HCT116 (cell line): ENCODE data around the gene USP3. TPM values are rescaled to one million over a fixed set of nuclear protein-coding genes. Genes with fewer than 3 reads are reported as not detected.

Experiments used
- ATAC-seq: fragments of 200-7000 bp; cut with Tn5 transposase; 2 replicates; pipeline ENCODE4 v1.9.1; 2020; ENCODE audit warnings: mild to moderate bottlenecking, moderate library complexity
- BruUV-seq: library from RNA; stranded (reverse); fragments of 400-500 nt; replicated peaks from 2 replicates; lab custom pipeline; 2021; lab: Mats Ljungman, UMichigan
- CTCF ChIA-PET: fragments of 300-600 bp; sonication (Branson Sonifier 250); formaldehyde crosslinking; loops from one replicate; lab custom pipeline; 2021; ENCODE audit warnings: antibody characterized with exemption; lab: Charles Lee
- POLR2A ChIA-PET: fragments of 300-600, 350-600 bp; sonication (Branson Sonifier 250); formaldehyde crosslinking; loops from one replicate; lab custom pipeline; 2021; ENCODE audit warnings: antibody characterized with exemption; lab: Charles Lee
- RAD21 ChIA-PET, 2 experiments: fragments of 300-600 bp; sonication (Branson Sonifier 250); formaldehyde crosslinking; loops; one replicate each; lab custom pipeline; 2023; ENCODE audit warnings: low total read pairs in 2 of 2; ENCODE audit not compliant: uncharacterized antibody in 2 of 2, unreplicated experiment in 2 of 2, low non-redundant PET in 1 of 2; lab: Charles Lee
- DNase-seq: peaks from one replicate; pipeline ENCODE4 v3.0.0-alpha.2; 2010; ENCODE audit warnings: low read depth, low spot score
- H2AFZ ChIP-seq: fragments of 200-600 bp; shearing (Covaris generic), sonication (generic); 2 replicates; pipeline ENCODE4 v1.6.1; 2017; ENCODE audit warnings: low read depth, mixed run types, mixed read lengths, antibody characterized with exemption, low read length; ENCODE audit not compliant: poor library complexity, severe bottlenecking
- H3K27ac ChIP-seq: 2 replicates; pipeline ENCODE4 v1.5.1; 2012; ENCODE audit warnings: low read depth, low read length
- H3K27me3 ChIP-seq: fragments of 200-600 bp; sonication (generic); 2 replicates; pipeline ENCODE4 v1.6.1; 2016; ENCODE audit warnings: mixed run types, low read length, mixed read lengths; ENCODE audit not compliant: insufficient read depth
- H3K36me3 ChIP-seq, 2 experiments: fragments of 200-500 bp in 1 of 2; fragments of 200-600 bp in 1 of 2; sonication (Bioruptor generic) in 1 of 2; sonication (generic) in 1 of 2; 2 replicates each; pipeline versions ENCODE4 v1.5.1 to v1.6.1; 2014 to 2016; ENCODE audit warnings: low read length in 2 of 2, inconsistent platforms in 1 of 2, mixed read lengths in 1 of 2, mixed run types in 1 of 2; ENCODE audit not compliant: insufficient read depth in 2 of 2, control insufficient read depth in 1 of 2
- H3K4me1 ChIP-seq, 2 experiments: fragments of 200-600 bp in 1 of 2; sonication (generic) in 1 of 2; 2 replicates each; pipeline versions ENCODE4 v1.5.1 to v1.6.1; 2012 to 2017; ENCODE audit warnings: low read length in 2 of 2, inconsistent platforms in 1 of 2, mild to moderate bottlenecking in 1 of 2, mixed read lengths in 1 of 2, mixed run types in 1 of 2, moderate library complexity in 1 of 2; ENCODE audit not compliant: insufficient read depth in 2 of 2, control insufficient read depth in 1 of 2
- H3K4me2 ChIP-seq: fragments of 200-600 bp; sonication (generic); 2 replicates; pipeline ENCODE4 v1.6.1; 2017; ENCODE audit warnings: mixed run types, low read length, mixed read lengths
- H3K4me3 ChIP-seq, 2 experiments: fragments of 200-600 bp in 1 of 2; sonication (generic) in 1 of 2; replicated peaks in 1 of 2; 2 replicates each; pipeline ENCODE4 v1.5.1; 2011 to 2016; ENCODE audit warnings: low read length in 2 of 2, control low read depth in 1 of 2, low read depth in 1 of 2, mild to moderate bottlenecking in 1 of 2, mixed read lengths in 1 of 2, mixed run types in 1 of 2
- H3K79me2 ChIP-seq: fragments of 200-600 bp; sonication (generic); 2 replicates; pipeline ENCODE4 v1.6.1; 2017; ENCODE audit warnings: mild to moderate bottlenecking, mixed run types, low read length, moderate library complexity, mixed read lengths; ENCODE audit not compliant: insufficient read depth
- H3K9ac ChIP-seq: fragments of 200-600 bp; sonication (generic); 2 replicates; pipeline ENCODE4 v1.6.1; 2016; ENCODE audit warnings: low read length, mixed read lengths
- H3K9me2 ChIP-seq: fragments of 200-600 bp; sonication (generic), shearing (Covaris generic); 2 replicates; pipeline ENCODE4 v1.6.1; 2017; ENCODE audit warnings: mixed run types, mild to moderate bottlenecking, moderate library complexity; ENCODE audit not compliant: insufficient read depth
- H3K9me3 ChIP-seq, 2 experiments: fragments of 200-500 bp in 1 of 2; fragments of 200-600 bp in 1 of 2; sonication (Bioruptor generic) in 1 of 2; sonication (generic) in 1 of 2; 2 replicates each; pipeline ENCODE4 v1.6.1; 2014 to 2017; ENCODE audit warnings: low read length in 2 of 2, mixed read lengths in 2 of 2, inconsistent platforms in 1 of 2, low read depth in 1 of 2, mild to moderate bottlenecking in 1 of 2, mixed run types in 1 of 2, moderate library complexity in 1 of 2; ENCODE audit not compliant: control insufficient read depth in 1 of 2, insufficient read depth in 1 of 2
- H4K20me1 ChIP-seq: fragments of 200-600 bp; sonication (generic), shearing (Covaris generic); 2 replicates; pipeline ENCODE4 v1.6.1; 2017; ENCODE audit warnings: mixed run types, mild to moderate bottlenecking, moderate library complexity; ENCODE audit not compliant: insufficient read depth
- CBX3 ChIP-seq: IDR thresholded peaks from 2 replicates; pipeline ENCODE4 v1.6.1; 2012; ENCODE audit warnings: low read depth
- CEBPB ChIP-seq: IDR thresholded peaks from 2 replicates; pipeline ENCODE4 v1.6.1; 2012; ENCODE audit warnings: low read depth
- EGR1 ChIP-seq: IDR thresholded peaks from 2 replicates; pipeline ENCODE4 v1.6.1; 2012; ENCODE audit warnings: low read depth
- ELF1 ChIP-seq: IDR thresholded peaks from 2 replicates; pipeline ENCODE4 v1.6.1; 2012; ENCODE audit warnings: low read depth, borderline replicate concordance
- EZH2 ChIP-seq: fragments of 200-600 bp; sonication (generic); IDR thresholded peaks from 2 replicates; pipeline ENCODE4 v1.6.1; 2017; ENCODE audit warnings: antibody characterized with exemption, mixed run types
- POLR2A ChIP-seq: IDR thresholded peaks from 2 replicates; pipeline ENCODE4 v1.7.0; 2011; ENCODE audit warnings: borderline replicate concordance; ENCODE audit not compliant: insufficient read depth, insufficient read length; ENCODE audit errors: extremely low read depth
- RAD21 ChIP-seq: IDR thresholded peaks from 2 replicates; pipeline ENCODE4 v1.6.1; 2012; ENCODE audit warnings: low read depth, mild to moderate bottlenecking
- SIN3A ChIP-seq: IDR thresholded peaks from 2 replicates; pipeline ENCODE4 v1.6.1; 2012; ENCODE audit warnings: low read depth
- SP1 ChIP-seq: IDR thresholded peaks from 2 replicates; pipeline ENCODE4 v1.6.1; 2012; ENCODE audit warnings: low read depth
- ZFX ChIP-seq: fragments of 450-650 bp; IDR thresholded peaks from 2 replicates; pipeline ENCODE4 v1.6.1; 2017
- ZNF274 ChIP-seq: fragments of 200-500 bp; sonication (Bioruptor generic); IDR thresholded peaks from 2 replicates; pipeline ENCODE4 v1.6.1; 2014; ENCODE audit warnings: mild to moderate bottlenecking, low read depth, low read length, inconsistent platforms
- intact Hi-C: fragments of 100-400 bp; cut with micrococcal nuclease; formaldehyde crosslinking; loops from 2 replicates; pipeline ENCODE4 v1.10.0; 2022
- total RNA-seq: library from RNA; stranded (reverse); gene quantifications from one replicate; pipeline ENCODE4 v1.2.1, GENCODE V29; 2021; ENCODE audit not compliant: unreplicated experiment
- TF ChIP-seq, protein P1 (sequence below): IDR thresholded peaks from 2 replicates; pipeline ENCODE4 v1.6.1; 2012
- TF ChIP-seq, protein P2 (sequence below): IDR thresholded peaks from 2 replicates; pipeline ENCODE4 v1.6.1; 2011; ENCODE audit warnings: mild to moderate bottlenecking, low read length, moderate library complexity; ENCODE audit not compliant: insufficient replicate concordance; ENCODE audit errors: extremely low read depth
- TF ChIP-seq, protein P3 (sequence below): IDR thresholded peaks from 2 replicates; pipeline ENCODE4 v1.6.1; 2012; ENCODE audit warnings: low read depth

Gene USP3
- total RNA-seq, 1 experiment from 2014 or later = 61.6 TPM

DNA sequence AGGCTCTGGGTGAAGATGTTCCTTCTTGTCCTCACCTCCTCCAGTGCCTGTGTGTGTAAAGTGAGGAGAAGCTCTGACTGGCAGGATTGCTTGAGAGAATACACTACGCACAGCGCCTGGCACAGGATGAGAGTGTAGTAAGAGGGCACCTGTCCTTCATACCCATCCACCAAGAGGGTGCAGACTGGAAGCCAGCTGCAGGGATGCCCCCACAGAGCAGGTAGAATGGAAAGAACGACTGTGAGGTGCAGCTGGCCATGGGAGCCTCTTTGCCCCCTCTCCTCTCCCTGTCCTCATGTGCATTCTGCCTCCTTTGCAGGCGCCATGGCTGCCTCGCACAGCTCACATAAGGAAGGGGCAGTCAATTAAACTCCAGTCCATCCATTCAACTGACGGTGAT, 105.1 kb downstream of the USP3 start:
- Histone ChIP-seq H3K9me2 (no peaks in the 10 kb centered on the region), H3K27me3 (no peaks in the 10 kb centered on the region), H4K20me1 (no peaks in the 10 kb centered on the region), H3K27ac (no peak overlapping the region), H3K4me3 (no peak overlapping the region), H3K4me1 (peaks cover 0 to 4% of the 10 kb centered on the region in 2 experiments; a peak in 1 of 4 replicates), H2AFZ (no peak overlapping the region), H3K36me3 (no peaks in the 10 kb centered on the region), H3K79me2 (no peaks in the 10 kb centered on the region), H3K9ac (no peak overlapping the region), H3K9me3 (no peaks in the 10 kb centered on the region), H3K4me2 (no peak overlapping the region)
- intact Hi-C loops = no loop called here
- DNase-seq (no peak), ATAC-seq (no peak)
- CTCF ChIA-PET = interaction anchor here (0.6 to 3.2 kb wide), 22 partner anchors 9 to 554 kb away, joined by 3 to 49 read pairs (median 4); partner anchors contain the start of genes CIAO2A, DAPK2, FBXL22 and PPIB
- RAD21 ChIA-PET = interaction anchor here (0.6 to 1.3 kb wide), 7 partner anchors 143 to 540 kb away, joined by 3 to 7 read pairs (median 4); partner anchors contain the start of gene DAPK2 (in 1 of the 2)
- TF ChIP-seq RAD21 (no peak), EGR1 (no peak), ELF1 (no peak), CBX3 (no peak), POLR2A (no peak), ZNF274 (no peak), SP1 (no peak), EZH2 (no peak), SIN3A (no peak), ZFX (no peak), CEBPB (no peak)
- TF ChIP-seq, protein P1, sequence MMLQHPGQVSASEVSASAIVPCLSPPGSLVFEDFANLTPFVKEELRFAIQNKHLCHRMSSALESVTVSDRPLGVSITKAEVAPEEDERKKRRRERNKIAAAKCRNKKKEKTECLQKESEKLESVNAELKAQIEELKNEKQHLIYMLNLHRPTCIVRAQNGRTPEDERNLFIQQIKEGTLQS = no peak
- TF ChIP-seq, protein P2, sequence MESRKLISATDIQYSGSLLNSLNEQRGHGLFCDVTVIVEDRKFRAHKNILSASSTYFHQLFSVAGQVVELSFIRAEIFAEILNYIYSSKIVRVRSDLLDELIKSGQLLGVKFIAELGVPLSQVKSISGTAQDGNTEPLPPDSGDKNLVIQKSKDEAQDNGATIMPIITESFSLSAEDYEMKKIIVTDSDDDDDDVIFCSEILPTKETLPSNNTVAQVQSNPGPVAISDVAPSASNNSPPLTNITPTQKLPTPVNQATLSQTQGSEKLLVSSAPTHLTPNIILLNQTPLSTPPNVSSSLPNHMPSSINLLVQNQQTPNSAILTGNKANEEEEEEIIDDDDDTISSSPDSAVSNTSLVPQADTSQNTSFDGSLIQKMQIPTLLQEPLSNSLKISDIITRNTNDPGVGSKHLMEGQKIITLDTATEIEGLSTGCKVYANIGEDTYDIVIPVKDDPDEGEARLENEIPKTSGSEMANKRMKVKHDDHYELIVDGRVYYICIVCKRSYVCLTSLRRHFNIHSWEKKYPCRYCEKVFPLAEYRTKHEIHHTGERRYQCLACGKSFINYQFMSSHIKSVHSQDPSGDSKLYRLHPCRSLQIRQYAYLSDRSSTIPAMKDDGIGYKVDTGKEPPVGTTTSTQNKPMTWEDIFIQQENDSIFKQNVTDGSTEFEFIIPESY = no peak
- TF ChIP-seq, protein P3, sequence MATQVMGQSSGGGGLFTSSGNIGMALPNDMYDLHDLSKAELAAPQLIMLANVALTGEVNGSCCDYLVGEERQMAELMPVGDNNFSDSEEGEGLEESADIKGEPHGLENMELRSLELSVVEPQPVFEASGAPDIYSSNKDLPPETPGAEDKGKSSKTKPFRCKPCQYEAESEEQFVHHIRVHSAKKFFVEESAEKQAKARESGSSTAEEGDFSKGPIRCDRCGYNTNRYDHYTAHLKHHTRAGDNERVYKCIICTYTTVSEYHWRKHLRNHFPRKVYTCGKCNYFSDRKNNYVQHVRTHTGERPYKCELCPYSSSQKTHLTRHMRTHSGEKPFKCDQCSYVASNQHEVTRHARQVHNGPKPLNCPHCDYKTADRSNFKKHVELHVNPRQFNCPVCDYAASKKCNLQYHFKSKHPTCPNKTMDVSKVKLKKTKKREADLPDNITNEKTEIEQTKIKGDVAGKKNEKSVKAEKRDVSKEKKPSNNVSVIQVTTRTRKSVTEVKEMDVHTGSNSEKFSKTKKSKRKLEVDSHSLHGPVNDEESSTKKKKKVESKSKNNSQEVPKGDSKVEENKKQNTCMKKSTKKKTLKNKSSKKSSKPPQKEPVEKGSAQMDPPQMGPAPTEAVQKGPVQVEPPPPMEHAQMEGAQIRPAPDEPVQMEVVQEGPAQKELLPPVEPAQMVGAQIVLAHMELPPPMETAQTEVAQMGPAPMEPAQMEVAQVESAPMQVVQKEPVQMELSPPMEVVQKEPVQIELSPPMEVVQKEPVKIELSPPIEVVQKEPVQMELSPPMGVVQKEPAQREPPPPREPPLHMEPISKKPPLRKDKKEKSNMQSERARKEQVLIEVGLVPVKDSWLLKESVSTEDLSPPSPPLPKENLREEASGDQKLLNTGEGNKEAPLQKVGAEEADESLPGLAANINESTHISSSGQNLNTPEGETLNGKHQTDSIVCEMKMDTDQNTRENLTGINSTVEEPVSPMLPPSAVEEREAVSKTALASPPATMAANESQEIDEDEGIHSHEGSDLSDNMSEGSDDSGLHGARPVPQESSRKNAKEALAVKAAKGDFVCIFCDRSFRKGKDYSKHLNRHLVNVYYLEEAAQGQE = no peak
- BruUV-seq = no TSS peak
- POLR2A ChIA-PET = interaction anchor here (1.1 to 1.2 kb wide), 2 partner anchors 105 to 458 kb away, joined by 3 read pairs; partner anchors contain the start of gene USP3
